Upper lobe of right lung (tissue), 1 donor: Measurements from ENCODE around the gene DOCK2. TPM values are rescaled to one million over a fixed set of nuclear protein-coding genes. Genes with fewer than 3 reads are reported as not detected.

Experiments used
- ATAC-seq: fragments of 200-7000 bp; cut with Tn5 transposase; one replicate; pipeline ENCODE4 v1.9.1; 2020; ENCODE audit warnings: mild to moderate bottlenecking, moderate library complexity
- DNase-seq: peaks from one replicate; pipeline ENCODE4 v3.0.0-alpha.2; 2020
- H3K27ac ChIP-seq: fragments of 200-600 bp; one replicate; pipeline ENCODE4 v1.8.0; 2022
- H3K27me3 ChIP-seq: fragments of 200-600 bp; one replicate; pipeline ENCODE4 v1.8.0; 2022; ENCODE audit warnings: mild to moderate bottlenecking
- H3K36me3 ChIP-seq: fragments of 200-600 bp; one replicate; pipeline ENCODE4 v1.8.0; 2022
- H3K4me1 ChIP-seq: fragments of 200-600 bp; one replicate; pipeline ENCODE4 v1.8.0; 2022
- H3K4me3 ChIP-seq: fragments of 200-600 bp; one replicate; pipeline ENCODE4 v1.8.0; 2022; ENCODE audit warnings: mild to moderate bottlenecking
- H3K9me3 ChIP-seq: fragments of 200-600 bp; one replicate; pipeline ENCODE4 v1.8.0; 2022
- intact Hi-C: fragments of 100-400 bp; cut with DNase I; formaldehyde crosslinking; loops from one replicate; pipeline ENCODE4 v1.11.0; 2022
- total RNA-seq: library from RNA; stranded (reverse); fragmentation: NEBNext Ultra II Directional; extraction: Animal tissue kit (Norgen Biotek cat#: 25700); gene quantifications from one replicate; pipeline ENCODE4 v1.2.1, GENCODE V29; 2021
- TF ChIP-seq, protein P1 (sequence below): fragments of 200-600 bp; IDR thresholded peaks from one replicate; pipeline ENCODE4 v1.8.0; 2022; ENCODE audit warnings: antibody characterized with exemption
- donor health status: DM: no; HTN: yes; CAD: no; lungs with severe emphysema.

The DOCK2 gene
- total RNA-seq, 1 donor from 2014 or later = 65.4 TPM

DNA sequence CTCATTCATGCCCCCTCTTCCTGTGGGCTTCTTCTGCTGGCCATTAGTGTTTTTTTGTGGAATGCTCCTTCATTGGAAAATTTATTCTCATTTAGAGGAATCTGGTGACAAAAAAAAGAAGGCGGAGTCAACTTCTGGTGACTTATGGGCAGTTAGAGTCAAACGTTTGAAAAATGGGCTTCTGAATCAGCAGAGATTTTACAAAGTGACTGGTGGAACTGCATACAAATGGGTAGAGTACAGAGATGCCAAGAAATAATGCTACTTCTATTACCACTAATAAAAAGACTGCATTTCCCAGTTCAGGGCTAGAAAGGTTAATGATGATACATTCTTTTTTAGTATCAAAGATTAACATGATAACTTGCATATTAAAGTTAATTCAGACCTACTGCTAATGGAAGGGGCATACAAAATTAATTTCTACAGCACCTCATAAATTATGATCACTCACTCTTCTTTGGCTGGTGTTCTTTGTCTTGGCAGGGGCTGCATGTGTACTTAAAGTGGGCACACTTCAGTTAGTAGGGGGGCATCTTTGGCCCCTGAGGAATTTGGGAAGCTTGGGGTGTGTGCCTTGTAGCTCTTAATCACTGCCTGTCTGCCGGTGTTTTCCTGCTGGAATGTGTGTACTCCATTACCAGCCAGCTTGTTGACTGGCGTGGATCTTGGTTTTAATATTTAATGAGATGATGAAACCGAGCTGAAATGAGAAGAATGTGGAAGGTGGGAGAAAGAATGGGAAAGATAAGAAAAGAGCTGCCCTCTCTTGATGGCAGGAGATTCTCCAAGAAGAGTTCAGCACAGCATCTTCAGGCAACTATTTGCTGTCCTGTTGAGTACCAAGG lies 148.9 kb downstream of the DOCK2 start:
- H3K4me3 ChIP-seq = no peak overlapping the region
- intact Hi-C loops = no loop called here
- no peak for DNase-seq
- no peak overlapping the region for H3K27ac ChIP-seq
- TF ChIP-seq, protein P1, sequence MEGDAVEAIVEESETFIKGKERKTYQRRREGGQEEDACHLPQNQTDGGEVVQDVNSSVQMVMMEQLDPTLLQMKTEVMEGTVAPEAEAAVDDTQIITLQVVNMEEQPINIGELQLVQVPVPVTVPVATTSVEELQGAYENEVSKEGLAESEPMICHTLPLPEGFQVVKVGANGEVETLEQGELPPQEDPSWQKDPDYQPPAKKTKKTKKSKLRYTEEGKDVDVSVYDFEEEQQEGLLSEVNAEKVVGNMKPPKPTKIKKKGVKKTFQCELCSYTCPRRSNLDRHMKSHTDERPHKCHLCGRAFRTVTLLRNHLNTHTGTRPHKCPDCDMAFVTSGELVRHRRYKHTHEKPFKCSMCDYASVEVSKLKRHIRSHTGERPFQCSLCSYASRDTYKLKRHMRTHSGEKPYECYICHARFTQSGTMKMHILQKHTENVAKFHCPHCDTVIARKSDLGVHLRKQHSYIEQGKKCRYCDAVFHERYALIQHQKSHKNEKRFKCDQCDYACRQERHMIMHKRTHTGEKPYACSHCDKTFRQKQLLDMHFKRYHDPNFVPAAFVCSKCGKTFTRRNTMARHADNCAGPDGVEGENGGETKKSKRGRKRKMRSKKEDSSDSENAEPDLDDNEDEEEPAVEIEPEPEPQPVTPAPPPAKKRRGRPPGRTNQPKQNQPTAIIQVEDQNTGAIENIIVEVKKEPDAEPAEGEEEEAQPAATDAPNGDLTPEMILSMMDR = no peak
- no peaks in the 10 kb centered on the region for H3K4me1 ChIP-seq
- H3K36me3 ChIP-seq = no peaks in the 10 kb centered on the region
- ATAC-seq = no peak
- H3K27me3 ChIP-seq = no peaks in the 10 kb centered on the region
- no peaks in the 10 kb centered on the region for H3K9me3 ChIP-seq

GRCh38 chr5:169788168-169788567 lies 151.1 kb downstream of the DOCK2 start:
- Histone ChIP-seq H3K4me1 (no peaks in the 10 kb centered on the region), H3K27me3 (no peaks in the 10 kb centered on the region), H3K36me3 (no peaks in the 10 kb centered on the region), H3K4me3 (no peak overlapping the region), H3K27ac (no peak overlapping the region), H3K9me3 (no peaks in the 10 kb centered on the region)
- DNase-seq (no peak), ATAC-seq (peak; percentile 80)
- intact Hi-C loops = no loop called here
- TF ChIP-seq, protein P1 = no peak

GRCh38 chr5:169789417-169789940 lies 152.4 kb downstream of the DOCK2 start:
- no peak for ATAC-seq
- Histone ChIP-seq H3K27me3 (no peaks in the 10 kb centered on the region), H3K36me3 (no peaks in the 10 kb centered on the region), H3K27ac (no peak overlapping the region), H3K9me3 (no peaks in the 10 kb centered on the region), H3K4me3 (no peak overlapping the region), H3K4me1 (no peaks in the 10 kb centered on the region)
- no peak for DNase-seq
- intact Hi-C loops = no loop called here
- TF ChIP-seq, protein P1 = no peak

- Histone ChIP-seq H3K27ac (no peak overlapping the region), H3K4me1 (no peaks in the 10 kb centered on the region), H3K4me3 (no peak overlapping the region), H3K36me3 (no peaks in the 10 kb centered on the region), H3K27me3 (no peaks in the 10 kb centered on the region), H3K9me3 (no peaks in the 10 kb centered on the region)
- TF ChIP-seq, protein P1 = no peak
- ATAC-seq (no peak), DNase-seq (no peak)
- intact Hi-C loops = no loop called here
Observed at GRCh38 chr5:169791251-169791650, 154.2 kb downstream of the DOCK2 start.

- no peaks in the 10 kb centered on the region for H3K4me1 ChIP-seq
- TF ChIP-seq, protein P1 = no peak
- H3K9me3 ChIP-seq = no peaks in the 10 kb centered on the region
- H3K27me3 ChIP-seq = no peaks in the 10 kb centered on the region
- no peak for ATAC-seq
- H3K36me3 ChIP-seq = no peaks in the 10 kb centered on the region
- DNase-seq = no peak
- intact Hi-C loops = no loop called here
- H3K27ac ChIP-seq = no peak overlapping the region
- H3K4me3 ChIP-seq = no peak overlapping the region
Observed at GRCh38 chr5:169795338-169795737, 158.3 kb downstream of the DOCK2 start.
